Esophagus muscularis mucosa (tissue), 4 donors: ENCODE results near the gene ZNFX1.

Experiments
- EP300 ChIP-seq: sonication (generic); formaldehyde crosslinking; IDR thresholded peaks from one replicate; pipeline ENCODE4 v1.6.1; 2017; ENCODE audit warnings: antibody characterized with exemption
- POLR2A ChIP-seq: fragments of 450-650 bp; IDR thresholded peaks from one replicate; pipeline ENCODE4 v1.6.1; 2017; ENCODE audit warnings: antibody characterized with exemption, moderate library complexity, mild to moderate bottlenecking, low read depth
- POLR2AphosphoS5 ChIP-seq, 2 donors: sonication (generic); formaldehyde crosslinking; IDR thresholded peaks; one replicate each; pipeline ENCODE4 v1.6.1; 2017; ENCODE audit warnings: antibody characterized with exemption in 2 of 2
- TF ChIP-seq, protein P1 (sequence below), 3 experiments: fragments of 200-600 bp in 2 of 3; fragments of 450-650 bp in 1 of 3; sonication (generic) in 2 of 3; IDR thresholded peaks; one replicate each; pipeline ENCODE4 v1.5.1; 2017 to 2019; ENCODE audit warnings: antibody characterized with exemption in 3 of 3, mild to moderate bottlenecking in 2 of 3, moderate library complexity in 1 of 3

DNA sequence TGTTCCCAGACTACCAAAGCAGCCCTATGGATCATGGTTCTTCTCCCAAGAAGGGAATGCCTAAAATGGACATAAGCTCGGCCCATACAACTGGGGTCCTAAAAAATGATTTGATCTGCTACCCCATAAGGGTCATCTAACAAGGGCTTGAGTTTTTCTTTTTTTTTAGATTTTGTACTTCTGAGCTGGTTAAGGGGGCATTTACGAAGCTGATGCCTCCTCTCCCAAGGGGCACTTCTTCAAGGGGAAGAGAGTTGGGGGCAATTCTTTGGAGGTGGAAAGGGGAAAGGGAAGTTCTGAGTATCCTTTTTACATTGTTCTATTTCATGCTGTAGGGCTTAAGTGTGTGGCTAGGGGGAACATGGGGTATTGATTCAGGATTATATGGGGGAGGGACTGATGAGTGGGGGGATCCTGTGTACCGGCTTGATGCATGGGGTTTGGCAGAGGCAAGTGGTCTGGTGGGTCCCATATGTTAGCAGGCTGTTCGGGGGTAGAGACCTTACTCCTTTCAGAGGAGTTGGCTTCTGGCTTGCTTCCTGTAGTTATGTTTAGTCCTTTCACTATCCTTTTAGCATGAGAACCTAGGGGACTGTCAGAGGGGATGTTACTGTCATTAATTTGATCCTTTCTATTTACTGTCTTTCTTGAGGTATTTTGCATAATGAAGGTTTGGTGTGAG is 8.1 kb upstream of the ZNFX1 start:
- TF ChIP-seq POLR2A (no peak), POLR2AphosphoS5 (IDR thresholded peaks at IDR 0.05) (no peak), EP300 (no peak)
- TF ChIP-seq, protein P1, sequence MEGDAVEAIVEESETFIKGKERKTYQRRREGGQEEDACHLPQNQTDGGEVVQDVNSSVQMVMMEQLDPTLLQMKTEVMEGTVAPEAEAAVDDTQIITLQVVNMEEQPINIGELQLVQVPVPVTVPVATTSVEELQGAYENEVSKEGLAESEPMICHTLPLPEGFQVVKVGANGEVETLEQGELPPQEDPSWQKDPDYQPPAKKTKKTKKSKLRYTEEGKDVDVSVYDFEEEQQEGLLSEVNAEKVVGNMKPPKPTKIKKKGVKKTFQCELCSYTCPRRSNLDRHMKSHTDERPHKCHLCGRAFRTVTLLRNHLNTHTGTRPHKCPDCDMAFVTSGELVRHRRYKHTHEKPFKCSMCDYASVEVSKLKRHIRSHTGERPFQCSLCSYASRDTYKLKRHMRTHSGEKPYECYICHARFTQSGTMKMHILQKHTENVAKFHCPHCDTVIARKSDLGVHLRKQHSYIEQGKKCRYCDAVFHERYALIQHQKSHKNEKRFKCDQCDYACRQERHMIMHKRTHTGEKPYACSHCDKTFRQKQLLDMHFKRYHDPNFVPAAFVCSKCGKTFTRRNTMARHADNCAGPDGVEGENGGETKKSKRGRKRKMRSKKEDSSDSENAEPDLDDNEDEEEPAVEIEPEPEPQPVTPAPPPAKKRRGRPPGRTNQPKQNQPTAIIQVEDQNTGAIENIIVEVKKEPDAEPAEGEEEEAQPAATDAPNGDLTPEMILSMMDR (IDR thresholded peaks at IDR 0.05) = no peak
